Gastroesophageal sphincter (tissue), 3 donors: ENCODE data around the gene LASP1NB.

Source experiments
- POLR2A ChIP-seq, 2 donors: fragments of 450-650 bp; IDR thresholded peaks; one replicate each; pipeline ENCODE4 v1.6.1; 2017; ENCODE audit warnings: antibody characterized with exemption in 2 of 2, mild to moderate bottlenecking in 2 of 2, moderate library complexity in 1 of 2
- TF ChIP-seq, protein P1 (sequence below), 4 experiments: fragments of 200-600 bp in 2 of 4; fragments of 450-650 bp in 2 of 4; sonication (generic) in 1 of 4; IDR thresholded peaks; one replicate each; pipeline ENCODE4 v1.5.1; 2017 to 2019; ENCODE audit warnings: antibody characterized with exemption in 4 of 4, mild to moderate bottlenecking in 2 of 4, moderate library complexity in 2 of 4

GRCh38 chr17:38961413-38961812, 36.0 kb downstream of the LASP1NB start:
- TF ChIP-seq, protein P1, sequence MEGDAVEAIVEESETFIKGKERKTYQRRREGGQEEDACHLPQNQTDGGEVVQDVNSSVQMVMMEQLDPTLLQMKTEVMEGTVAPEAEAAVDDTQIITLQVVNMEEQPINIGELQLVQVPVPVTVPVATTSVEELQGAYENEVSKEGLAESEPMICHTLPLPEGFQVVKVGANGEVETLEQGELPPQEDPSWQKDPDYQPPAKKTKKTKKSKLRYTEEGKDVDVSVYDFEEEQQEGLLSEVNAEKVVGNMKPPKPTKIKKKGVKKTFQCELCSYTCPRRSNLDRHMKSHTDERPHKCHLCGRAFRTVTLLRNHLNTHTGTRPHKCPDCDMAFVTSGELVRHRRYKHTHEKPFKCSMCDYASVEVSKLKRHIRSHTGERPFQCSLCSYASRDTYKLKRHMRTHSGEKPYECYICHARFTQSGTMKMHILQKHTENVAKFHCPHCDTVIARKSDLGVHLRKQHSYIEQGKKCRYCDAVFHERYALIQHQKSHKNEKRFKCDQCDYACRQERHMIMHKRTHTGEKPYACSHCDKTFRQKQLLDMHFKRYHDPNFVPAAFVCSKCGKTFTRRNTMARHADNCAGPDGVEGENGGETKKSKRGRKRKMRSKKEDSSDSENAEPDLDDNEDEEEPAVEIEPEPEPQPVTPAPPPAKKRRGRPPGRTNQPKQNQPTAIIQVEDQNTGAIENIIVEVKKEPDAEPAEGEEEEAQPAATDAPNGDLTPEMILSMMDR (IDR thresholded peaks at IDR 0.05), result no peak
- TF ChIP-seq POLR2A (IDR thresholded peaks at IDR 0.05), result no peak
